T-cell (primary cell): ENCODE results near the gene MAPK8IP3. TPM values are rescaled to one million over a fixed set of nuclear protein-coding genes. Genes with fewer than 3 reads are reported as not detected.

Source experiments
- ATAC-seq, 4 experiments: fragments of 200-7000 bp in 3 of 4; fragments of 150-1000 bp in 1 of 4; cut with Tn5 transposase; replicated peaks in 1 of 4; 1 replicate in 3 of 4; 2 replicates in 1 of 4; pipeline ENCODE4 v1.10.0; 2021; ENCODE audit warnings: moderate library complexity in 3 of 4, mild to moderate bottlenecking in 2 of 4, moderate number of reproducible peaks in 1 of 4
- CTCF ChIA-PET, 2 donors: fragments of 300-600 bp; sonication (Branson Sonifier 250); formaldehyde crosslinking; loops; one replicate each; lab custom pipeline; 2022; ENCODE audit warnings: antibody characterized with exemption in 2 of 2; lab: Charles Lee
- POLR2A ChIA-PET, 2 donors: fragments of 300-600 bp; sonication (Branson Sonifier 250); formaldehyde crosslinking; loops; one replicate each; lab custom pipeline; 2022; ENCODE audit warnings: antibody characterized with exemption in 2 of 2; lab: Charles Lee
- DNase-seq, 35 experiments: peaks; one replicate each; pipeline versions ENCODE4 v3.0.0 to v3.0.0-alpha.2; 2013 to 2023
- H3K27ac ChIP-seq: one replicate; pipeline ENCODE4 v1.5.1; 2013; ENCODE audit warnings: low read length
- H3K27me3 ChIP-seq, 2 experiments: replicated peaks in 1 of 2; 1 replicate in 1 of 2; 2 replicates in 1 of 2; pipeline versions ENCODE4 v1.6.1 to v1.7.0; 2013; ENCODE audit warnings: low read length in 1 of 2, mixed read lengths in 1 of 2; ENCODE audit not compliant: control insufficient read depth in 2 of 2, insufficient read depth in 2 of 2; ENCODE audit errors: extremely low read depth in 1 of 2
- H3K36me3 ChIP-seq, 2 donors: 1 replicate in 1 of 2; 2 replicates in 1 of 2; pipeline versions ENCODE4 v1.6.1 to v1.7.0; 2013; ENCODE audit warnings: low read length in 1 of 2; ENCODE audit not compliant: control insufficient read depth in 2 of 2, insufficient read depth in 1 of 2; ENCODE audit errors: extremely low read depth in 1 of 2
- H3K4me1 ChIP-seq, 2 experiments: 1 replicate in 1 of 2; 2 replicates in 1 of 2; pipeline versions ENCODE4 v1.6.1 to v1.7.0; 2013; ENCODE audit warnings: low read length in 2 of 2, mixed read lengths in 1 of 2; ENCODE audit not compliant: insufficient read depth in 2 of 2, control insufficient read depth in 1 of 2; ENCODE audit errors: extremely low read depth in 1 of 2
- H3K4me3 ChIP-seq, 2 donors: 1 replicate in 1 of 2; 2 replicates in 1 of 2; pipeline versions ENCODE4 v1.5.1 to v1.7.0; 2013; ENCODE audit warnings: mild to moderate bottlenecking in 2 of 2, low read length in 1 of 2, moderate library complexity in 1 of 2; ENCODE audit not compliant: control insufficient read depth in 1 of 2; ENCODE audit errors: extremely low read depth in 1 of 2
- H3K9me3 ChIP-seq: 2 replicates; pipeline ENCODE4 v1.7.0; 2013
- H3K27ac Mint-ChIP-seq, 2 donors: one replicate each; pipeline ENCODE4 v1.8.0; 2020 to 2021; ENCODE audit warnings: mild to moderate bottlenecking in 2 of 2, mixed read lengths in 2 of 2
- H3K27me3 Mint-ChIP-seq, 2 donors: one replicate each; pipeline ENCODE4 v1.8.0; 2021 to 2022; ENCODE audit warnings: mixed read lengths in 2 of 2
- H3K36me3 Mint-ChIP-seq: one replicate; pipeline ENCODE4 v1.8.0; 2021; ENCODE audit warnings: mixed read lengths
- H3K4me1 Mint-ChIP-seq, 3 donors: one replicate each; pipeline ENCODE4 v1.8.0; 2020 to 2022; ENCODE audit warnings: mixed read lengths in 3 of 3, mild to moderate bottlenecking in 1 of 3
- H3K4me3 Mint-ChIP-seq, 3 donors: one replicate each; pipeline ENCODE4 v1.8.0; 2020 to 2022; ENCODE audit warnings: mild to moderate bottlenecking in 3 of 3, mixed read lengths in 3 of 3, moderate library complexity in 3 of 3
- H3K9me3 Mint-ChIP-seq, 3 donors: one replicate each; pipeline ENCODE4 v1.8.0; 2020 to 2022; ENCODE audit warnings: mixed read lengths in 3 of 3
- WGBS: methylation state at CpG from one replicate; pipeline ENCODE4 v1.1.5; 2013; ENCODE audit warnings: missing lambda C conversion rate; ENCODE audit not compliant: insufficient coverage; 5-methylcytosine and 5-hydroxymethylcytosine counted together
- total RNA-seq, 35 experiments: library from RNA in 6 of 35; stranded (reverse) in 6 of 35; fragments of 120-200 nt in 1 of 35; gene quantifications; one replicate each; pipeline versions ENCODE4 v1.2.1 to v1.2.4 and lab custom pipeline; 2013 to 2026

MAPK8IP3 gene
- total RNA-seq, 5 donors from 2014 or later (not counting 1 experiment from before 2014, with no cell fraction given) = 216 to 309 (median 290) TPM

- Mint-ChIP-seq H3K27me3 (no peaks in the 10 kb centered on the region), H3K36me3 (peaks cover 4% of the 10 kb centered on the region), H3K4me1 (peaks cover 27 to 49% (median 48%) of the 10 kb centered on the region in 3 donors), H3K9me3 (no peaks in the 10 kb centered on the region), H3K27ac (peak overlapping the region; percentile 83 to 86), H3K4me3 (no peak overlapping the region)
- ChIA-PET CTCF (no interaction called here), POLR2A (interaction anchor here in 1 of 2 donors (0.6 kb wide), 1 partner anchor 1160 kb away, joined by 3 read pairs; no protein-coding TSS in a partner anchor)
- peaks cover 9 to 16% of the 10 kb centered on the region in 2 donors for H3K36me3 ChIP-seq
- WGBS = 87% methylated on average over 8 of the region's 9 CpGs
- H3K9me3 ChIP-seq = no peaks in the 10 kb centered on the region
- no peak for DNase-seq
- no peak for ATAC-seq
- H3K4me3 ChIP-seq = no peak overlapping the region
- H3K4me1 ChIP-seq = peaks cover 3 to 49% of the 10 kb centered on the region in 2 experiments
- H3K27ac ChIP-seq = no peak overlapping the region
- no peaks in the 10 kb centered on the region for H3K27me3 ChIP-seq
Measured at GRCh38 chr16:1721372-1721771, 15.4 kb downstream of the MAPK8IP3 start.

- Histone ChIP-seq H3K4me3 (no peak overlapping the region), H3K4me1 (peaks cover 3 to 52% of the 10 kb centered on the region in 2 experiments), H3K9me3 (no peaks in the 10 kb centered on the region), H3K36me3 (peaks cover 9 to 38% of the 10 kb centered on the region in 2 donors), H3K27ac (no peak overlapping the region), H3K27me3 (no peaks in the 10 kb centered on the region)
- H3K27ac Mint-ChIP-seq = peak overlapping the region; percentile 82 to 86
- ChIA-PET CTCF (interaction anchor here (0.8 to 1.4 kb wide), 6 partner anchors 9 to 59 kb away, joined by 3 to 9 read pairs (median 4); partner anchors contain the start of genes MAPK8IP3 (in 1 of the 2), NUBP2 (in 1 of the 2) and SPSB3 (in 1 of the 2)), POLR2A (interaction anchor here in 1 of 2 donors (0.7 kb wide), 1 partner anchor 226 kb away, joined by 3 read pairs; no protein-coding TSS in a partner anchor)
- peaks cover 13% of the 10 kb centered on the region for H3K36me3 Mint-ChIP-seq
- H3K27me3 Mint-ChIP-seq = no peaks in the 10 kb centered on the region
- peaks cover 37 to 50% (median 50%) of the 10 kb centered on the region in 3 donors for H3K4me1 Mint-ChIP-seq
- 80% methylated on average over 2 of the region's 6 CpGs for WGBS
- H3K9me3 Mint-ChIP-seq = no peaks in the 10 kb centered on the region
- peak in 20 of 35 experiments; percentile 8 to 69 (median 34) for DNase-seq
- peak in 2 of 4 experiments; percentile 34 to 43 for ATAC-seq
- peak overlapping the region in 1 of 3 donors; percentile 43 for H3K4me3 Mint-ChIP-seq
Measured at GRCh38 chr16:1723450-1724147, 17.6 kb downstream of the MAPK8IP3 start.

GRCh38 chr16:1724491-1724890, 18.5 kb downstream of the MAPK8IP3 start:
- no peak overlapping the region for H3K27ac Mint-ChIP-seq
- H3K27ac ChIP-seq = no peak overlapping the region
- H3K36me3 ChIP-seq = peaks cover 14 to 45% of the 10 kb centered on the region in 2 donors
- peaks cover 17% of the 10 kb centered on the region for H3K36me3 Mint-ChIP-seq
- ATAC-seq (no peak), DNase-seq (no peak)
- no peaks in the 10 kb centered on the region for H3K27me3 ChIP-seq
- H3K27me3 Mint-ChIP-seq = no peaks in the 10 kb centered on the region
- no peaks in the 10 kb centered on the region for H3K9me3 Mint-ChIP-seq
- CTCF ChIA-PET = interaction anchor here in 1 of 2 donors (1.2 to 1.5 kb wide), 4 partner anchors 11 to 19 kb away, joined by 3 to 9 read pairs (median 6); partner anchors contain the start of gene MAPK8IP3
- H3K4me3 ChIP-seq = no peak overlapping the region
- peaks cover 30 to 44% (median 43%) of the 10 kb centered on the region in 3 donors for H3K4me1 Mint-ChIP-seq
- 98% methylated on average over 11 of the region's 12 CpGs for WGBS
- H3K4me3 Mint-ChIP-seq = no peak overlapping the region
- peaks cover 3 to 46% of the 10 kb centered on the region in 2 experiments for H3K4me1 ChIP-seq
- H3K9me3 ChIP-seq = no peaks in the 10 kb centered on the region
- POLR2A ChIA-PET = no interaction called here

- Histone ChIP-seq H3K4me1 (peaks cover 3 to 30% of the 10 kb centered on the region in 2 experiments), H3K27ac (no peak overlapping the region), H3K4me3 (no peak overlapping the region), H3K36me3 (peaks cover 14 to 59% of the 10 kb centered on the region in 2 donors), H3K9me3 (no peaks in the 10 kb centered on the region), H3K27me3 (no peaks in the 10 kb centered on the region)
- POLR2A ChIA-PET = no interaction called here
- DNase-seq (no peak), ATAC-seq (no peak)
- no peak overlapping the region for H3K4me3 Mint-ChIP-seq
- CTCF ChIA-PET = no interaction called here
- peaks cover 18% of the 10 kb centered on the region for H3K36me3 Mint-ChIP-seq
- WGBS = 96% methylated on average over 31 of the region's 32 CpGs
- no peaks in the 10 kb centered on the region for H3K27me3 Mint-ChIP-seq
- H3K4me1 Mint-ChIP-seq = peaks cover 23 to 27% (median 25%) of the 10 kb centered on the region in 3 donors
- H3K27ac Mint-ChIP-seq = no peak overlapping the region
- H3K9me3 Mint-ChIP-seq = no peaks in the 10 kb centered on the region
Measured at GRCh38 chr16:1726661-1727502, 20.9 kb downstream of the MAPK8IP3 start.

GRCh38 chr16:1727651-1728624, 21.9 kb downstream of the MAPK8IP3 start:
- 95% methylated on average over 37 of the region's 37 CpGs for WGBS
- POLR2A ChIA-PET = no interaction called here
- Mint-ChIP-seq H3K36me3 (peaks cover 21% of the 10 kb centered on the region), H3K4me3 (no peak overlapping the region), H3K9me3 (no peaks in the 10 kb centered on the region), H3K27me3 (no peaks in the 10 kb centered on the region), H3K27ac (no peak overlapping the region), H3K4me1 (peaks cover 15 to 18% (median 17%) of the 10 kb centered on the region in 3 donors)
- peaks cover 16 to 69% of the 10 kb centered on the region in 2 donors for H3K36me3 ChIP-seq
- H3K4me1 ChIP-seq = peaks cover 0 to 19% of the 10 kb centered on the region in 2 experiments
- no peaks in the 10 kb centered on the region for H3K27me3 ChIP-seq
- no peaks in the 10 kb centered on the region for H3K9me3 ChIP-seq
- DNase-seq = no peak
- H3K4me3 ChIP-seq = no peak overlapping the region
- no peak overlapping the region for H3K27ac ChIP-seq
- CTCF ChIA-PET = no interaction called here
- no peak for ATAC-seq
